Lower lobe of right lung (tissue), 2 donors: Measurements from ENCODE around the gene TMEM247. TPM values are rescaled to one million over a fixed set of nuclear protein-coding genes. Genes with fewer than 3 reads are reported as not detected.
"Not testable (repeated sequence)": the region's sequence is repeated elsewhere in the genome, so short reads cannot be mapped to it uniquely, and the experiment has no call there.

Experiments used
- ATAC-seq, 2 donors: fragments of 200-7000 bp; cut with Tn5 transposase; one replicate each; pipeline ENCODE4 v1.9.1; 2020 to 2022; ENCODE audit warnings: mild to moderate bottlenecking in 2 of 2, moderate library complexity in 2 of 2
- DNase-seq: peaks from one replicate; pipeline ENCODE4 v3.0.0-alpha.2; 2020
- H3K27ac ChIP-seq: fragments of 200-600 bp; one replicate; pipeline ENCODE4 v1.8.0; 2022
- H3K27me3 ChIP-seq: fragments of 200-600 bp; one replicate; pipeline ENCODE4 v1.8.0; 2022; ENCODE audit warnings: low read depth
- H3K36me3 ChIP-seq: fragments of 200-600 bp; one replicate; pipeline ENCODE4 v1.8.0; 2022; ENCODE audit warnings: mild to moderate bottlenecking
- H3K4me1 ChIP-seq: fragments of 200-600 bp; one replicate; pipeline ENCODE4 v1.8.0; 2022
- H3K4me3 ChIP-seq: fragments of 200-600 bp; one replicate; pipeline ENCODE4 v1.8.0; 2022; ENCODE audit warnings: mild to moderate bottlenecking
- H3K9me3 ChIP-seq: fragments of 200-600 bp; one replicate; pipeline ENCODE4 v1.8.0; 2022
- intact Hi-C: fragments of 100-400 bp; cut with DNase I; formaldehyde crosslinking; loops from one replicate; pipeline ENCODE4 v1.11.0; 2022
- total RNA-seq: library from RNA; stranded (reverse); fragmentation: NEBNext Ultra II Directional; extraction: Animal tissue kit (Norgen Biotek cat#: 25700); gene quantifications from one replicate; pipeline ENCODE4 v1.2.1, GENCODE V29; 2021
- TF ChIP-seq, protein P1 (sequence below): fragments of 200-600 bp; IDR thresholded peaks from one replicate; pipeline ENCODE4 v1.8.0; 2022; ENCODE audit warnings: antibody characterized with exemption, mild to moderate bottlenecking
- donor health status: DM: no; HTN: yes; CAD: no; lungs with severe emphysema.

Gene TMEM247
- total RNA-seq, 1 donor from 2014 or later, result not detected

GRCh38 chr2:46471697-46472096 is 7.7 kb upstream of the TMEM247 start:
- H3K9me3 ChIP-seq, result no peaks in the 10 kb centered on the region
- DNase-seq (no peak), ATAC-seq (no peak)
- intact Hi-C loops, result no loop called here
- H3K27me3 ChIP-seq, result no peaks in the 10 kb centered on the region
- TF ChIP-seq, protein P1, sequence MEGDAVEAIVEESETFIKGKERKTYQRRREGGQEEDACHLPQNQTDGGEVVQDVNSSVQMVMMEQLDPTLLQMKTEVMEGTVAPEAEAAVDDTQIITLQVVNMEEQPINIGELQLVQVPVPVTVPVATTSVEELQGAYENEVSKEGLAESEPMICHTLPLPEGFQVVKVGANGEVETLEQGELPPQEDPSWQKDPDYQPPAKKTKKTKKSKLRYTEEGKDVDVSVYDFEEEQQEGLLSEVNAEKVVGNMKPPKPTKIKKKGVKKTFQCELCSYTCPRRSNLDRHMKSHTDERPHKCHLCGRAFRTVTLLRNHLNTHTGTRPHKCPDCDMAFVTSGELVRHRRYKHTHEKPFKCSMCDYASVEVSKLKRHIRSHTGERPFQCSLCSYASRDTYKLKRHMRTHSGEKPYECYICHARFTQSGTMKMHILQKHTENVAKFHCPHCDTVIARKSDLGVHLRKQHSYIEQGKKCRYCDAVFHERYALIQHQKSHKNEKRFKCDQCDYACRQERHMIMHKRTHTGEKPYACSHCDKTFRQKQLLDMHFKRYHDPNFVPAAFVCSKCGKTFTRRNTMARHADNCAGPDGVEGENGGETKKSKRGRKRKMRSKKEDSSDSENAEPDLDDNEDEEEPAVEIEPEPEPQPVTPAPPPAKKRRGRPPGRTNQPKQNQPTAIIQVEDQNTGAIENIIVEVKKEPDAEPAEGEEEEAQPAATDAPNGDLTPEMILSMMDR, result no peak
- H3K4me1 ChIP-seq, result no peaks in the 10 kb centered on the region
- no peaks in the 10 kb centered on the region for H3K36me3 ChIP-seq
- H3K27ac ChIP-seq, result no peak overlapping the region
- H3K4me3 ChIP-seq, result no peak overlapping the region

- H3K9me3 ChIP-seq, H3K36me3 ChIP-seq, H3K4me3 ChIP-seq, DNase-seq, H3K27me3 ChIP-seq, H3K27ac ChIP-seq, ATAC-seq, intact Hi-C loops, H3K4me1 ChIP-seq: not testable (repeated sequence)
Measured at GRCh38 chr2:46472165-46472564, 7.2 kb upstream of the TMEM247 start.

GRCh38 chr2:46477462-46477861 is 1.9 kb upstream of the TMEM247 start:
- peak; percentile 64 for DNase-seq
- intact Hi-C loops, H3K4me3 ChIP-seq, H3K27ac ChIP-seq, H3K9me3 ChIP-seq, ATAC-seq, H3K27me3 ChIP-seq, H3K36me3 ChIP-seq: not testable (repeated sequence)
- peaks cover 15% of the 10 kb centered on the region for H3K4me1 ChIP-seq

DNA sequence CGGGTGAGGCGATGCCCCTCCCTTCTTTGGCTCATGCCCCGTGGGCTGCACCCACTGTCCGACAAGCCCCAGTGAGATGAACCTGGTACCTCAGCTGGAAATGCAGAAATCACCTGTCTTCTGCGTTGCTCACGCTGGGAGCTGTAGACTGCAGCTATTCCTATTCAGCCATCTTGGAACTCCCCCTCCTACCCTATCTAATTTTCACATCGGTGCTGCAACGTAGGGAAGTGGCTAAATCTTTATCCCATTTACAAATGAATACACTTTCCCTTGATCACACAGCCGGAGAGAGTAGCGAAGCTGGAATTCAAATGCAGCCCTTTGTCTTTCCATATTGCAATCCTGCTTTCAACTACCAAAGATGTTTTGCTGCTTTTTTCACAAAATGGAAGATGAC is 1.4 kb upstream of the TMEM247 start:
- no peak for ATAC-seq

DNA sequence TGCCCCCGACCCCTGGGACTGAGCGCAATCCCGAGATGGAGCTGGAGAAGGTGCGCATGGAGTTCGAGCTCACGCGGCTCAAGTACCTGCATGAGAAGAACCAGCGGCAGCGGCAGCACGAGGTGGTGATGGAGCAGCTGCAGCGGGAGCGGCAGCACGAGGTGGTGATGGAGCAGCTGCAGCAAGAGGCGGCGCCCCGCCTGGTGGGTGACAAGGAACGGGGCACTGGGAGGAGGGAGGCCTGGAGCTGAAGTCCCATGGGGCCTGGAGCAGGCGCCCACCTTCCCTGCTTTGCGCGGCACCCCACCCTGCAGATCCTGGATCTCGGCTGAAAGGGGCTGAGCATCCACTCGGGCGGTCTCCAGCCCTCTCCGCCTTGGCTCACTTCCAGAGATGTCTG is 1.2 kb downstream of the TMEM247 start:
- DNase-seq (no peak), ATAC-seq (peak in 1 of 2 donors; percentile 11)
- Histone ChIP-seq H3K36me3 (no peaks in the 10 kb centered on the region), H3K4me1 (peaks cover 15% of the 10 kb centered on the region), H3K4me3 (no peak overlapping the region), H3K27ac (no peak overlapping the region), H3K9me3 (no peaks in the 10 kb centered on the region), H3K27me3 (no peaks in the 10 kb centered on the region)
- TF ChIP-seq, protein P1, result no peak
- intact Hi-C loops, result no loop called here

More for the DNA sequence above, 1.4 kb upstream of the TMEM247 start:
- no peak for DNase-seq
- Histone ChIP-seq H3K27me3 (no peaks in the 10 kb centered on the region), H3K27ac (no peak overlapping the region), H3K4me1 (peaks cover 15% of the 10 kb centered on the region), H3K9me3 (no peaks in the 10 kb centered on the region), H3K36me3 (no peaks in the 10 kb centered on the region), H3K4me3 (no peak overlapping the region)
- TF ChIP-seq, protein P1, result no peak
- intact Hi-C loops, result no loop called here

DNA sequence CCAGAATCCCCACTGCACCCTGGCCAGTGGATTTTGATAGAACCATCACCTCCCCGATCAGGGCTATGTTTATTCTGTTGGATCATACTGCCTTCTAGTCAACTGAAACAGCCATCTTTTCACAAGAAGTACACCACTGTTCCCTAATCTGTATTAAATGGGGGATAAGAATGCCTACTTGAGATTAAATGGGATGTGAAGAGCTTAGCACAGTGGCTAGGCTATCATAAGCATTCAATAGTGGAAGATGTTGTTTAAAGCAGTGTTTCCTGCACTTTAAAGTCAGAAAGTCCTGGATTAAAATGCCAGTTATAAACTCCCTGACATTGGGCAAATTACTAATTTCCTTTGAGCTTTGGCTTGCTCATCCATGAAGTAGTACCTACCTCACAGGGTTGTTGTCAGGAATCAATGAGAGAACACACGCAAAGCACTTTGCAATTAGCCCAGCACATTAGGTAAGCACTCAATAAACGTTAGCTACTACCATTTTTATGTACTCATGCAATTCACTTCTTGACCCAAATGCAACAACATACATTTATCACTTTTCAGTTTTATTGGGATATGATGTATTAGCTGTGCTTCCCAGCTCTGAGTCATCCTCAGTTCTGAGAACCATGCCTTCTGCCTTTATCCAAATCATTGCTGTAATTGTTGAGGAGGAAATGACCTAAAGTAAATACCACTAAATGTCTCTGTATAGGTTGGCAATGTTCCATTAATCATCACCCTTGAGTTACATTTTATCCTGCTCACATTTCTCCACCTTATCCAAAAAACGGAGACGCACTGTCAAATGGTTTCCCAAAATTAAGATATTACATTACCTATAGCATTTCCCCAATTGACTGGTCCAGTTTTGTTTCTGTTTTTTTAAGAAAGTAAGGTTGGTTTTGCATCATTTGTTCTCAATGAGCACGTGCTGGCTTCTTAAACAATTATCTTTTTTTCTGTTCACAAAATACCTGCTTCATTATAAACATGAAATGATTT is 2.1 kb downstream of the TMEM247 start:
- TF ChIP-seq, protein P1, result no peak
- H3K4me3 ChIP-seq, result no peak overlapping the region
- intact Hi-C loops, result no loop called here
- no peaks in the 10 kb centered on the region for H3K27me3 ChIP-seq
- peak in 1 of 2 donors; percentile 33 for ATAC-seq
- peaks cover 15% of the 10 kb centered on the region for H3K4me1 ChIP-seq
- DNase-seq, result no peak
- no peak overlapping the region for H3K27ac ChIP-seq
- no peaks in the 10 kb centered on the region for H3K36me3 ChIP-seq
- no peaks in the 10 kb centered on the region for H3K9me3 ChIP-seq
